ENCODE results near the gene JPH3. TPM values are rescaled to one million over a fixed set of nuclear protein-coding genes. Genes with fewer than 3 reads are reported as not detected.

The JPH3 gene
- total RNA-seq, 2 donors from 2014 or later: 37.0 to 39.1 TPM

DNA sequence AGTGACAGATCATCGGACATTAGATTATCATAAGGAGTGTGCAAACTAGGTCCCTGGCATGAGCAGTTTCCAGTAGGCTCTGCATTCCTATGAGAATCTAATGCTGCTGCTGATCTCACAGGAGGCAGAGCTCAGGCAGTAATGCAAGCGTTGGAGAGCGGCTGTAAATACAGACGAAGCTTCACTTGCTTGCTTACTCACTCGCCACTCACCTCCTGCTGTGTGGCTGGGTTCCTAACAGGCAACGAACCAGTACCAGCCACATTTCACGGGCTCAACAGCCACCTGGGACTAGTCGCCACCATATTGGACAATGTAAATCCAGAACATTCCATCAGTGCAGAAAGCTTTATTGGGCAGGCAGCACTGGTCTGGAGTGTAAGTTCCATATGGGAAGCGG, 7.7 kb downstream of the JPH3 start:
- Mint-ChIP-seq H3K4me1 (no peaks in the 10 kb centered on the region), H3K4me3 (no peak overlapping the region), H3K27ac (no peak overlapping the region), H3K9me3 (no peaks in the 10 kb centered on the region), H3K36me3 (ENCODE audit: low read depth) (peaks cover 4% of the 10 kb centered on the region), H3K27me3 (ENCODE audit: insufficient read depth) (no peaks in the 10 kb centered on the region)
- Histone ChIP-seq H3K9ac (ENCODE audit: extremely low read depth, low read length, poor library complexity, severe bottlenecking) (no peak overlapping the region), H3K36me3 (ENCODE audit: control insufficient read depth, insufficient read depth, low read length) (no peaks in the 10 kb centered on the region), H3K4me3 (ENCODE audit: low read length) (no peak overlapping the region), H3K9me3 (ENCODE audit: control insufficient read depth, low read length) (no peaks in the 10 kb centered on the region), H3K27ac (ENCODE audit: low read depth, low read length) (no peak overlapping the region), H3K27me3 (ENCODE audit: control insufficient read depth, insufficient read depth, low read length, poor library complexity, severe bottlenecking) (no peaks in the 10 kb centered on the region), H3K4me1 (ENCODE audit: control insufficient read depth, insufficient read depth, low read length) (no peaks in the 10 kb centered on the region)
- WGBS, 2 experiments (ENCODE audit: insufficient coverage in 1 of 2, insufficient read length in 1 of 2): 83 to 86% methylated on average over 7 to 9 of the region's 9 CpGs
- DNase-seq: no peak
- TF ChIP-seq CTCF (conservative IDR thresholded peaks at IDR 0.05): no peak

DNA sequence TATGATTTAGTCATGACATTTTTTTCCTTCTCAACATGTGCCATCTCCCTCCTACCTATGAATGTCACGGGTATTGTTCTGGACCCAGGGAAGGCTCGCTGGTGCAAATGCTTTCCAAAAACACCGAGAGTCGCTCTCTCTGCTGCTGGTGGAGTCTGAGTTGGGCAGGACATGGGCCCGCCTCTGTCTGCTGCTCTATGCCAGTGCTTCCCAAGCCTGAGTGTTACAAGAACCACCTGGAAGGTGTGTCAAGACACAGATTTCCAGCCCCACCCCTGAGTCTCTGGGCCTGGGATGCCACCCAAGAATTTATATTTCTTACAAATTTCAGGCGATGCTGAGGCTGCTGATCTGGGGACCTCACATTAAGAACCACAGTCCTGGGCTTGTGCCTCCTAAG, 9.1 kb downstream of the JPH3 start:
- Histone ChIP-seq H3K27ac (ENCODE audit: low read depth, low read length) (no peak overlapping the region), H3K4me3 (ENCODE audit: low read length) (no peak overlapping the region), H3K27me3 (ENCODE audit: control insufficient read depth, insufficient read depth, low read length, poor library complexity, severe bottlenecking) (no peaks in the 10 kb centered on the region), H3K36me3 (ENCODE audit: control insufficient read depth, insufficient read depth, low read length) (no peaks in the 10 kb centered on the region), H3K9ac (ENCODE audit: extremely low read depth, low read length, poor library complexity, severe bottlenecking) (no peak overlapping the region), H3K9me3 (ENCODE audit: control insufficient read depth, low read length) (no peaks in the 10 kb centered on the region), H3K4me1 (ENCODE audit: control insufficient read depth, insufficient read depth, low read length) (no peaks in the 10 kb centered on the region)
- no peak overlapping the region for H3K27ac Mint-ChIP-seq
- no peak for TF ChIP-seq CTCF (conservative IDR thresholded peaks at IDR 0.05)
- peaks cover 8% of the 10 kb centered on the region for H3K36me3 Mint-ChIP-seq (ENCODE audit: low read depth)
- no peaks in the 10 kb centered on the region for H3K4me1 Mint-ChIP-seq
- no peaks in the 10 kb centered on the region for H3K27me3 Mint-ChIP-seq (ENCODE audit: insufficient read depth)
- WGBS, 2 experiments (ENCODE audit: insufficient coverage in 1 of 2, insufficient read length in 1 of 2): 89 to 95% methylated on average over 6 of the region's 6 CpGs
- no peak overlapping the region for H3K4me3 Mint-ChIP-seq
- no peak for DNase-seq
- H3K9me3 Mint-ChIP-seq: no peaks in the 10 kb centered on the region

- Mint-ChIP-seq H3K27me3 (ENCODE audit: insufficient read depth) (no peaks in the 10 kb centered on the region), H3K4me3 (no peak overlapping the region), H3K9me3 (no peaks in the 10 kb centered on the region), H3K36me3 (ENCODE audit: low read depth) (peaks cover 5% of the 10 kb centered on the region), H3K27ac (no peak overlapping the region), H3K4me1 (no peaks in the 10 kb centered on the region)
- Histone ChIP-seq H3K9ac (ENCODE audit: extremely low read depth, low read length, poor library complexity, severe bottlenecking) (no peak overlapping the region), H3K27me3 (ENCODE audit: control insufficient read depth, insufficient read depth, low read length, poor library complexity, severe bottlenecking) (no peaks in the 10 kb centered on the region), H3K4me3 (ENCODE audit: low read length) (no peak overlapping the region), H3K4me1 (ENCODE audit: control insufficient read depth, insufficient read depth, low read length) (no peaks in the 10 kb centered on the region), H3K36me3 (ENCODE audit: control insufficient read depth, insufficient read depth, low read length) (no peaks in the 10 kb centered on the region), H3K9me3 (ENCODE audit: control insufficient read depth, low read length) (no peaks in the 10 kb centered on the region), H3K27ac (ENCODE audit: low read depth, low read length) (no peak overlapping the region)
- DNase-seq: no peak
- WGBS, 2 experiments (ENCODE audit: insufficient coverage in 1 of 2, insufficient read length in 1 of 2): 93 to 94% methylated on average over 9 to 10 of the region's 10 CpGs
- TF ChIP-seq CTCF (conservative IDR thresholded peaks at IDR 0.05): no peak
These were observed 11.7 kb downstream of the JPH3 start for GRCh38 chr16:87613961-87614360.

Data from endodermal cell (in vitro differentiated cells).